Omental fat pad (tissue), 4 donors: ENCODE measurements around the gene MBLAC1. TPM values are rescaled to one million over a fixed set of nuclear protein-coding genes. Genes with fewer than 3 reads are reported as not detected.

Experiments used
- ATAC-seq: fragments of 150-250 bp; one replicate; pipeline ENCODE4 v1.9.1; 2016; ENCODE audit warnings: mild to moderate bottlenecking, moderate library complexity; ENCODE audit not compliant: low FRiP score
- DNase-seq: peaks from one replicate; pipeline ENCODE4 v3.0.0-alpha.2; 2019; ENCODE audit warnings: low spot score
- CTCF ChIP-seq, 3 donors: fragments of 450-650 bp; IDR thresholded peaks; one replicate each; pipeline ENCODE4 v1.5.1; 2016 to 2017; ENCODE audit warnings: antibody characterized with exemption in 3 of 3, mild to moderate bottlenecking in 3 of 3, moderate library complexity in 2 of 3
- small RNA-seq: library from RNA; depleted of rRNA; stranded (forward); fragments of <200 nt; gene quantifications from one replicate; pipeline ENCODE3, GENCODE V24; 2016
- total RNA-seq, 4 donors: library from RNA; depleted of rRNA; stranded (reverse); fragments of >200 nt; gene quantifications; one replicate each; pipeline ENCODE4 v1.1.0, GENCODE V29; 2016

Gene MBLAC1
- total RNA-seq, 4 donors from 2014 or later = 1.3 to 2.9 (median 1.7) TPM

DNA sequence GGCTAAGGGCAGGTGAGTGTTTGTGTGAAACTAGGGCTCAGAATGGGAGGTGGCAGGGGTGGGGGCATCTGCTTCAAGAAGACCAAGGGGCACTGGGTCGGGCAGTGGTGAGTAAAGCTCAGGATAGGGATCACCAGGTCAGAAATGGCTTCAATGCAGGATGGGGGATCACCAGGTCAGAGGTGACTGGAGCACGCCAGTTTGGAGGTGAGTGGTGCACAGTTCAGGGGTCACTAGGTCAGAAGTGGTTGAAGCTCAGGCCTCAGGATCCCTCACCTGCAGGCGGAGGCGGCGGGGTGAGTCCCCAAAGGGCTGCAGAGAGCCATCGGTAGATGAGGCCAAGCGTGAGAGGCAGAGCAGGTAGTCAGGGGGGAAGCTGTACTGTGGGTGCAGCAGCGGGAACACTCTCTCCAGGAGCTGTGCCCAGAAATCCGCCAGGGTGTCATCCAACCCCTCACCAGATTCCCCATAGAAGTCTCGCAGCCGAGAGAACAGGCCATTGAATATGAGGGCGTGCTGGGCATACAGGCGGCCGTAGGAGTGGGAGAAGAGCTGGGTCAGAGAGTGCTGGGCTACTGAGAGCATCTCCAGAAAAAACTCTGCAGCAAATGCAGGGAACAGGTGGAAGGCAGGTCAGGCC, 48.6 kb downstream of the MBLAC1 start:
- no peak for TF ChIP-seq CTCF (IDR thresholded peaks at IDR 0.05)
- no peak for ATAC-seq
- no peak for DNase-seq

DNA sequence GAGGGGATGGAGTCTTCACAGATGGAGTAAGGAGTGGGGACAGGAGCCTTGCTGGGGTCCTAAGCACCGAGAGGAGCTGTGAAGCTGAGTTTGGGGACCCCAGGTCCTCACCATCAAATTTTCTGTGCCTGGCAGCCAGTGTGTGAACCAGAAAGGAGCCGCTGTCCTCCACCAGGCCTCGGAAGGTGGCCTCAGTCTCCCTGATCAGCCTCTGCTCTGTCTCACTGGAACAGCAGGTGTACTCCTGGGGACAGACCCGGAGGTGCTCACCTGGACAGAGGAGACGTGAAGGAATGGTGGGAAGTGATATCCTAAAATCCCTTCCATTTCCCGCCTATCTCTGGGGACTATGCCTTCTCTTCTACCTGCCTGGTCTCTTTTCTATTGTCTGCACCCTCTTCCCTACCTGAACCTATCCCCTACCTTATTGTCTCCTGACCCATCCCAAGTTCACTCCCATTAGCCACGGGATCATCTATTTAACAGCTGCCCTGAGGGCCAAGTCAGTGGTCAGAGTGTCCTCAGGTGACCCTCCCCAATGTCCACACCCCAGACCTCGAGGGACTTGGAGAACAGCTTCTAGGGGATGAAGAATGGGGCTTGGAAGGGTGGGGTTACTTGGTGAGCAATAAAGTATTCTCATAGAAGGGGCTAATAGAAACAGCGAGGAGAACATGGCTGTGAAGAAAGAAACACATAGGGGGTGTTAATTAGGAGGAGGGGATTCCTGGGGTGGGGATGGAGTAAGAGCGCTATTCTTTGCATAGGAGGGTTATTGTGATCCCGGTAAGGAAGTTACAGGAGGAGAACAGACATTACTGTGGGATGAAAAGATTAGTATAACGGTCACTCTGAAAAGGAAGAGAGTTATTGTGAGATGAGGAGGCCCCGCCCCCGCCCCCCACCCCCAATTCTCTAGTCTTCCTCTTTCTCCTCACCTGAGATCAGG, 49.6 kb downstream of the MBLAC1 start:
- DNase-seq = no peak
- TF ChIP-seq CTCF (IDR thresholded peaks at IDR 0.05) = no peak
- ATAC-seq = no peak

DNA sequence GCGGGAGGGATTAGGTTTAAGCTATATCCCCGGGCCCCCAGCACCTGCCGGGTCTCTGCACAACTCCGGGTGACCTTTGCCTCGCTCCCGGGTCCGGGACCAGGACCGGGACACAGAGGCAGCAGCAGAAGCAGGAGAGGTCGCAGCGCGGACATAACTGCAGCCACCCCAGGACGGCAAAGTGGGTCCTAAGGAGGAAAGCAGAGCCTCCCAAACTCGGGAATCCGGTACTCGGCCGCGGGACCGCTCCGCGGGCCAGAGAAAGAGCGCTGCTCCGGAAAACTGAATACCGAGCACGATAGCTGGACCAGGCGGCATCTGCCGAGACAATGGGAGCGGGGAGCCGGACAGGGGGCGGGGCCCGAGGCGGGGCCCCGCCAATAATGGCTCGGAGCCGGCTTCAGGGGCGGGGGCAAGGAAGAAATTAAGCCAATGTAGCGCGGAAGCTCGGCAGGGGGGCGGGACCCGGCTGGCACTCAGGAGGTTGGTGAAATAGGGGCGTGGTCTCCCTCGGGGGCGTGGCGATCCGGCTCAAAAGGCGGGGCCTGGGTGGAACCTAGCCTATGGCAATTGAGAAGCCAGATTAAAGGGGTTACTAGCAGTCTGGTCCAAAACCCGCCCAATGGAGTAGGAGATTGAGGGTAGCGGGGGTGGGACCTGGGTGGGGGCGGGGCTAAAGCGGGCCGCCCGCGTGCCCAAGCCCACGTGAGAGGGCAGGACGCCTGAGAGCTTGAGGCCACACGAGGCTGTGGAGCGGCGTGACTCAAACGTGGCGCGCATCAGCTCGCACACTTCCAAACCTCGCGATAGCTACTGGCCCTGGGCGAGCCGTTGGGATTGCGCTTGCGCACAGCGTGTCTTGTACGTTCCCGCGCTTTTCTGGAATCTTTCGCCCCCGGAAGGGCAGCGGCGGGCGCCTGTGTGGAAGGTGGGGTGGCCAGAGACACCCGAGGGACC, 50.6 kb downstream of the MBLAC1 start, which contains the start of the genes GPC2 and STAG3:
Gene GPC2, minus strand, starts transcription at position 337 of the 957 bp plus-strand sequence. Its CDS starts 182 bp downstream, at position 155.
Gene STAG3, plus strand, starts transcription at position 874 of the 957 bp plus-strand sequence. CDS start 2,639 bp downstream, outside the sequence.
- DNase-seq = peak; percentile 88
- peak; percentile 94 for ATAC-seq
- no peak for TF ChIP-seq CTCF (IDR thresholded peaks at IDR 0.05)

Small RNAs within 50 kb of the gene (small RNA-seq; reads per million reads assigned to genes)
- gene MIR106B (30.0 reads per million, percentile 94 among the genes with 10 or more reads in this experiment), gene MIR25 (492 reads per million, percentile 98 among the genes with 10 or more reads in this experiment), gene MIR93 (66.5 reads per million, percentile 96 among the genes with 10 or more reads in this experiment)

Other genes with a start within 250 kb of the MBLAC1 start
- 1 to 10 TPM in 1 of 4 donors, under 1 TPM in 1, not detected in 2; 0.72 to 1.2 TPM for gene OR2AE1, start 249.9 kb upstream of the MBLAC1 start, total RNA-seq
- gene TRIM4, start 207.4 kb upstream of the MBLAC1 start, total RNA-seq = 10 to 100 TPM; 28.8 to 45.2 (median 35.1) TPM
- under 1 TPM in 2 of 4 donors, not detected in 2; 0.63 to 0.74 TPM for gene GJC3, start 197.3 kb upstream of the MBLAC1 start, total RNA-seq
- 100 to 1,000 TPM in 1 of 4 donors, 10 to 100 TPM in 3; 70.9 to 155 (median 92.1) TPM for gene AZGP1, start 150.9 kb upstream of the MBLAC1 start, total RNA-seq
- gene ZKSCAN1, start 111.4 kb upstream of the MBLAC1 start, total RNA-seq = 10 to 100 TPM; 21.5 to 34.5 (median 28.0) TPM
- gene ZSCAN21, start 77.2 kb upstream of the MBLAC1 start, total RNA-seq = 10 to 100 TPM; 11.4 to 14.7 (median 12.4) TPM
- 10 to 100 TPM; 14.5 to 25.4 (median 17.9) TPM for gene ZNF3, start 45.2 kb upstream of the MBLAC1 start, total RNA-seq
- gene COPS6, start 38.0 kb upstream of the MBLAC1 start, total RNA-seq = 10 to 100 TPM; 41.6 to 69.0 (median 50.0) TPM
- gene MCM7, start 25.6 kb upstream of the MBLAC1 start, total RNA-seq = 10 to 100 TPM; 17.6 to 42.7 (median 28.7) TPM
- gene AP4M1, start 25.3 kb upstream of the MBLAC1 start, total RNA-seq = 10 to 100 TPM in 2 of 4 donors, 1 to 10 TPM in 2; 7.2 to 20.6 (median 9.8) TPM
- 10 to 100 TPM; 21.0 to 37.5 (median 30.3) TPM for gene TAF6, start 7.6 kb upstream of the MBLAC1 start, total RNA-seq
- gene CNPY4, start 7.3 kb upstream of the MBLAC1 start, total RNA-seq = 10 to 100 TPM in 2 of 4 donors, 1 to 10 TPM in 2; 5.8 to 18.6 (median 9.6) TPM
- gene LAMTOR4, start 22.0 kb downstream of the MBLAC1 start, total RNA-seq = 100 to 1,000 TPM; 183 to 194 (median 184) TPM
- 10 to 100 TPM in 2 of 4 donors, 1 to 10 TPM in 2; 5.7 to 13.2 (median 10.6) TPM for gene TRAPPC14, start 31.8 kb downstream of the MBLAC1 start, total RNA-seq
- 1 to 10 TPM in 2 of 4 donors, under 1 TPM in 2; 0.75 to 2.2 (median 1.1) TPM for gene GAL3ST4, start 41.6 kb downstream of the MBLAC1 start, total RNA-seq
- gene GPC2, start 50.4 kb downstream of the MBLAC1 start, total RNA-seq = under 1 TPM in 1 of 4 donors, not detected in 3; 0.48 TPM
- gene STAG3, start 51.0 kb downstream of the MBLAC1 start, total RNA-seq = 1 to 10 TPM in 1 of 4 donors, under 1 TPM in 3; 0.28 to 1.7 (median 0.85) TPM
- 1 to 10 TPM in 2 of 4 donors, under 1 TPM in 1, not detected in 1; 0.74 to 2.2 (median 1.1) TPM for gene PVRIG, start 93.0 kb downstream of the MBLAC1 start, total RNA-seq
- not detected for gene SPDYE3, start 180.7 kb downstream of the MBLAC1 start, total RNA-seq
- gene PILRB, start 231.2 kb downstream of the MBLAC1 start, total RNA-seq = 10 to 100 TPM; 25.0 to 83.5 (median 36.9) TPM
- gene PILRA, start 246.5 kb downstream of the MBLAC1 start, total RNA-seq = 10 to 100 TPM in 2 of 4 donors, 1 to 10 TPM in 2; 8.6 to 36.9 (median 13.4) TPM